OCI-LY7 (cell line): ENCODE data around the gene GPR137C.

Experiments
- CTCF ChIP-seq: fragments of 200-600 bp; sonication (generic); conservative IDR thresholded peaks from 2 replicates; pipeline ENCODE4 v1.5.1; 2014; ENCODE audit warnings: mild to moderate bottlenecking, antibody characterized with exemption, low read length, moderate library complexity, mixed read lengths
- EZH2phosphoT487 ChIP-seq: fragments of 200-600 bp; sonication (generic); IDR thresholded peaks from 2 replicates; pipeline ENCODE4 v1.6.1; 2018; ENCODE audit warnings: low read depth, borderline replicate concordance, mild to moderate bottlenecking, mixed run types, antibody characterized with exemption, low read length, moderate library complexity, mixed read lengths

- TF ChIP-seq CTCF = no peak
- TF ChIP-seq EZH2phosphoT487 = no peak
Measured at GRCh38 chr14:52536269-52536668, 16.4 kb upstream of the GPR137C start.
